ENCODE measurements around the gene TPRX2.
"Not testable (repeated sequence)": the region's sequence is repeated elsewhere in the genome, so short reads cannot be mapped to it uniquely, and the experiment has no call there.

The TPRX2 gene

GRCh38 chr19:47858646-47859285 lies at the start of gene TPRX2:
TPRX2 (plus strand) TSS chr19:47859235; CDS start chr19:47859247, 12 bp downstream.
- DNase-seq = not testable (repeated sequence)

- no peak for DNase-seq
Measured at GRCh38 chr19:47813304-47813994, 45.6 kb upstream of the TPRX2 start.

GRCh38 chr19:47813995-47814328 lies 45.1 kb upstream of the TPRX2 start:
- no peak for DNase-seq

- not testable (repeated sequence) for DNase-seq
Measured at GRCh38 chr19:47816270-47816669, 42.8 kb upstream of the TPRX2 start.

GRCh38 chr19:47818221-47818620 lies 40.8 kb upstream of the TPRX2 start:
- DNase-seq = not testable (repeated sequence)

- no peak for DNase-seq
Measured at GRCh38 chr19:47819858-47820257, 39.2 kb upstream of the TPRX2 start.

GRCh38 chr19:47820410-47820809 lies 38.6 kb upstream of the TPRX2 start:
- DNase-seq = no peak

GRCh38 chr19:47821460-47822020 lies 37.5 kb upstream of the TPRX2 start, which contains the start of gene CRX:
CRX (plus strand) TSS chr19:47821937; CDS start chr19:47834444, 12,507 bp downstream.
- no peak for DNase-seq

GRCh38 chr19:47824396-47824795 lies 34.6 kb upstream of the TPRX2 start:
- DNase-seq = no peak

GRCh38 chr19:47826800-47827199 lies 32.2 kb upstream of the TPRX2 start:
- no peak for DNase-seq

- no peak for DNase-seq
Measured at GRCh38 chr19:47832723-47833122, 26.3 kb upstream of the TPRX2 start.

GRCh38 chr19:47836038-47836437 lies 23.0 kb upstream of the TPRX2 start:
- no peak for DNase-seq

- DNase-seq = no peak
Measured at GRCh38 chr19:47839411-47839810, 19.6 kb upstream of the TPRX2 start.

GRCh38 chr19:47839913-47840312 lies 19.1 kb upstream of the TPRX2 start:
- DNase-seq = no peak

- no peak for DNase-seq
Measured at GRCh38 chr19:47842941-47843340, 16.1 kb upstream of the TPRX2 start.

- no peak for DNase-seq
Measured at GRCh38 chr19:47848425-47848822, 10.6 kb upstream of the TPRX2 start.

GRCh38 chr19:47848823-47849473 lies 10.1 kb upstream of the TPRX2 start:
- no peak for DNase-seq

- DNase-seq = no peak
Measured at GRCh38 chr19:47853003-47853402, 6.0 kb upstream of the TPRX2 start.

- DNase-seq = no peak
Measured at GRCh38 chr19:47854459-47854858, 4.6 kb upstream of the TPRX2 start.

- DNase-seq = not testable (repeated sequence)
Measured at GRCh38 chr19:47858231-47858630, 804 bp upstream of the TPRX2 start.

- not testable (repeated sequence) for DNase-seq
Measured at GRCh38 chr19:47859838-47860237, 803 bp downstream of the TPRX2 start.

- DNase-seq = no peak
Measured at GRCh38 chr19:47860602-47861297, 1.7 kb downstream of the TPRX2 start.

- no peak for DNase-seq
Measured at GRCh38 chr19:47861630-47862029, 2.6 kb downstream of the TPRX2 start.

All from NCI-H1436 treated with DMSO at 0.1 percent for 48 hours (cell line).